Activated naive CD4-positive, alpha-beta T cell (primary cell): ENCODE results near the gene GLP1R.

Experiments used
- DNase-seq, 4 experiments: peaks; one replicate each; lab custom pipeline; 2025; lab: John Stamatoyannopoulos, UW

GLP1R gene

DNA sequence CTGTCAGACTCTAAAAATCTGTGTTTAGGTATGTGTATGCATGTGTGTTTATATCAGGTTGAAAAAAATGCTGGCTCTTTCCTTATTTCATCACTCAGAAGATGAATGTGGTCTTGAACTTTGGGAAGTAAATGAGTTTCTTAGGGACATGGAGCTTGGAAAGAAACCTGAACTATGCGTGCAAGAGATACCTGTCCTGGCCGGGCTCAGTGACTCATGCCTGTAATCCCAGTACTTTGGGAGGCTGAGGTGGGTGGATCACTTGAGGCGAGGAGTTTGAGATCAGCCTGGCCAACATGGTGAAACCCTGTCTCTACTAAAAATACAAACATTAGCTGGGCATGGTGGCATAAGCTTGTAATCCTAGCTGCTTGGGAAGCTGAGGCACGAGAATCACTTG is 4.4 kb upstream of the GLP1R start:
- DNase-seq = no peak

DNA sequence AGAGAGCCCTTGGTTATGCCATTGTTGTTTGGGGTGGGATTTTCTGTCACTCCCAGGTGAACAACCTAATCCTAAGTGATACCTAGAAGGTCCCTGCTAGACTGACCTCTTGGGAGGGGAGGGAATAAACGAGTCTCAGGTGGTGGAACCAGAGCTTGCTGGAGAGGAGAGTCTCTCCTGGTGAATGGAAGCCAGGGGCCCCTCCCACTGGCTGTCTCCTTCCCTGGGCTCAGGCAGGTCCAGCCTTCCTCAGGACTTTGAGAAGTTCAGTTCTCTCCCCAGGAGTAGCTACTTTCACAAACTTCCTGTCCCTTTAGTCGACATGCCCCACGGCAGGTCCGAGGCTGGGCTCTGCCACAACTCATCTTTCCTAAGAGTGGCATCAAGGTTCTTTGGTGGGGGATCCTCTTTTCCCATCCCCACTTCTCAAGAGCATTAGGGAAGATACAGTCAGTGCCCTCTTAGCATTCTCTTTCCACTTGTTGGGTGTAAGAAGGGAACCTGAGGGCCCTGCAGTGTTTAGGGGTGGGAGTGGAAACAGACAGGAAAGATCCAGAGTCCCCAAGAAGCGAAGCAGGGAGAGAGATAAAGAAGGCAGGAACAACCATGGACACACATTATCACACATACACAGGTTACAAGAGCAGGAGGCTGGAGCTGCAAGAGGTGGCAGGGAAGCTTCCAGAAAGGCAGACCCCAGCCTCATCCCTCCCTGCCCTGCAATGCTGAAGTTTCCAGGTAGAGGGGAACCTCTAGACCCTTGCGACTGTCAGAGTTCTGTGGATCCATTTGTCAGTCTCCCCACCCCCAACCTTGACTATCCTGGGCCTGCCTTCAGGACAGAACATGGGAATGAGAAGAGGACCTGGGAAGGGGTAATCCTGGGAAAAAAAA is 900 bp upstream of the GLP1R start:
- DNase-seq = no peak

DNA sequence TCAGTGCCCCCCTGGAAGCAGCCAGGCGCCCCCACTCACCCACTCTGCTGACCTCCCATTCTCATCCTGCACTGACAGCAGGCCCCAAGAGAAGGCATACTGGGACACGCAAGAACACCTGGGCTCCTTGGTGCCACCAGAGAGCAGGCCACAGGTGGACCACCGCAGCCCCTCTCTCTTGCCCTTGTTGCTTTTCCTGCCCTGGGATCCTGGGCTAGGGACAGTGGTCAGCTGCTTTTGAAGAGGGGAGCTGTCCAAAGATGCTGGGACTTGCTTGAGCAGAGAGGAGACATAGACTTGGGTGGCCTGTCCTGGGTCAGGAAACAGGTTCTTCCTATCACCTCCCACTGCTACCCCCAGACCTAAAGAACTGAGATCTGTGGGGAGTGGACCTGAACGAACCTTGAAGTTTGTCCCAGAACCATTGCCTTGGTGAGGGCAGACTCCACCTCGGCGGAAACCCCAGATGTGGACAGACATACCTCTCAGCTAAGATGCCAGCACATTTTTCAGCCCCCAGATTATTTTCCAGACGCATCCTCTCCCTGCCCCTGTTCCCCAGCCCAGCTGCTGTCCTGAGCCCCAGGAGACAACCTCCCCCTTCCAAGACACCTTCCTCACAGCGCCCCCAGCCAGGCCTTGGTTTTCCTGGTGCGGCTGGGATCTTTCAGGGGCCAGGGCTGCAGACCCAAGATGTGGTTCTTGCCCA is 1.1 kb downstream of the GLP1R start:
- no peak for DNase-seq

DNA sequence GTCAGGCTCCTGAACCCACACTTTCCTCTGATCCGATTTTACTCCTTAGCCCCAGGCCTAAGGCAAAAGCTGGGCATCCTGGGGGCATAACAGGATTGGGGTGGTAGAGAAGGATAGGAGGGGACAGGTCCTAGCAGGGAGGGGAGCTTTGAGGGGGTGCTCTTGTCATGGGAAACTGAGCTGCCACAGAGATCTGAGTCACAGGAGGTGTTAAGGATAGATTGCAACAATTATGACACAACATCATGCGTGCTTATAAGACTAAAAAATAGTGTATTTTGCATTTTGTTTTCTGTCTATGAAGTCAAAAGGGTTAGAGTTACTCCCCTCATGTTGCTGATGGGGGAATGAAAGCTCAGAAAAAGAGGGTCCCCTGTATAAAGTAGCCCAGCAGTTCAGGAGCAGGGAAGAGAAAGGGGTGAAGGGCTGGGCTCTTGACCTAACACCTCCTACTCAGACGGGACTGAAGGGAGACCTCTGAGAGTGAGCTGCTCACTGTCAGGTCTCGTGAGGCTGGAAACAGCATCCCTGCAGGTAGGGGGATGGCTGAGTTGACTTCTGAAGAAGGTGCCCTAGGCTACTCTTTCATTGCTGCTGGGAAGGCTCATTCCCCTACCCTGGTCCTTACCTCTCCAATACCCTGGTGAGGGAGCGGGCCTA is 2.0 kb downstream of the GLP1R start:
- DNase-seq = no peak

DNA sequence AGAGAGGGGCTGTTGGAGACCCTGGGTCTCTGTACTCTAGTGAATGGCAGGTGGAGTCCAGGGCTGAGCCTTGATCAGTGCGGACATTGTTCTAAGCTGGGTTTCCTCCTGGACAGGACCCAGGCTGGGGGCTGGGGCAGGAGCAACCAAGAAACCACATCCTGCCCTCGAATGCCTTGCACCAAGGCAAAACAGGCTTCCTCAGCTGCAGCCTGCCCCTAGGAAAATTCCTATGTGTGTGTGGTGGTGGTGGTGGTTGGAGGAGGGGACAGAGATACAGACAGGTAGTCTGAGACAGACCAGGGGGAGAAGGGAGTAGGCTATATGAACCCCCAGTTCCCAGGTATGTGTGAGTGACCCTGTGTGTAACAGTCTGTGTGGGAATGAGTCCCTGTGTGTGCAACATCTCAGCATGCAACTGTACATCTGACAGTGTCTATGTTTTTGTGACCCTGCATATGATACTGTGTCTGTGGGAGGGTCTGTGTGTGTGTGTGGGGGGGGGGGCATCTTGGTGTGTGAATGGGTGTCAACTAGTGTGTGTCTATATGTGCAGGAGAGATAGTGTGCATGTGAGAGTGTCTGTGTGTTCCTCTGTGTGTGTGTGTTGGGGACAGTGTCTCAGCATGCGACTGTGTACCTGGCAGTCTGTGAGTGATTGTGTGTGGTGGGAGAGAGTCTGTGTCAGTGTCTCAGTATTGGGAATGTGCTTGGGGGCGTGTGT is 3.0 kb downstream of the GLP1R start:
- DNase-seq = no peak

DNA sequence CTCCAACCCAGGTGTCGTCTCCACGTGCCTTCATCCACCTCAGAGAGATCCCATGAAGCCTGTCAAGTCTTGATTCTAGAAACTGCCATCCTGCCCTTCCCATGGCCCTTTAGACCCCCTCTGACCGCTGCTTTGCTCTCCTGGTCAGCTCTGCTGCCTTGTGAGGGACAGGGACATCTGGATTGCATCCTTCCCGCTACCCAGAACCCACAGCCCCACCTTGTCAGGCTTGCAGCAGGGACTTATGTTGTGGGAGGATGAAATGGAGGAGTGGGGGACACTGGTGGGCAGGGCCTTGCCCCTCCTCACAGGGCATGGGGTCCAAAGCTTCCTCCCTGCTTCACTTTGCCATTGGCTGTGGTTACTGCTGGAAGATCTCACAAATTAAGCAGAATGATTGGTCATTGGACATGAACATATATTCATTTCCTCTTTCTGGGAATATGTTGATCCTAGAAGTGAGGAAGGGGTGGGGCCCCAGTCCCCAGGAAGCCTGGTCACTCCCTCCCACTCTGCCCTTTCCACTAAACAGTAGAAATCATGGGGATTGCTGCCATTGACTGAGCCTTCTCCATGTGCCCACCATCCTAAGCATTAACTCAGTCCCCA is 4.5 kb downstream of the GLP1R start:
- DNase-seq = no peak

DNA sequence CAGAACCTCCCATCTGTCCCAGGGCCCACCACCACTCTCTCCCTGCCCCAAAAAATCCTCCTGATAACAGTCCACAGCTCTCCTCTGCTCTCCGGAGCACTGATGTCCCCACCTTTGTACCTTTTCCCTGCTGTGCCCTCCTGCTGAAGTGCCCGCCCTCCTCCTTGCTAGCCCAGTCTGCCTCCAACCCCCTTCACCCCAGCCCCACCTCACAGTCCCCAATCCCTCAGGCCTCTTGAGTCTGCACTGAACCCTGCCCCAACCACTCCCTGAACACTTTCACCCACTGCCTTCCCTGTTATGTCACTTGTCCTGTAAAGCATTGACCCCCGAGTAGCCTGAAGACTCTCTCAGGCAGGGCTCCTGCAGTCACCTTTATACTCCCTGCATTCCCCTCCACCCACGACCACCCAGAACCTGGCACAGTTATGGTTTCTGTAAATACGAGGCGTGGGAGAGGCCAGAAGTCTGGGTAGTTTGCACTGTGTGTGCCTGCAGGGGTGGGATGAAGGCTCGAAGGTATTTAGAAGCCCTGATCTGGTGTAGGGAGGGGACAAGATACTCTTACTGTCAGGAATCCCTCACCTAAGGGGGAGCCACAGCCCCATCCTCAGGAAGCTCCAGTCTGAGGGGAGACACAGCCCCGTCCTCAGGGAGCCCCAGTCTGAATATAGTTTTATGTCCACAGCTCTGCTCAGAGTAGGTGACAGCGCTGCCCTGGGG is 5.4 kb downstream of the GLP1R start:
- DNase-seq = no peak

DNA sequence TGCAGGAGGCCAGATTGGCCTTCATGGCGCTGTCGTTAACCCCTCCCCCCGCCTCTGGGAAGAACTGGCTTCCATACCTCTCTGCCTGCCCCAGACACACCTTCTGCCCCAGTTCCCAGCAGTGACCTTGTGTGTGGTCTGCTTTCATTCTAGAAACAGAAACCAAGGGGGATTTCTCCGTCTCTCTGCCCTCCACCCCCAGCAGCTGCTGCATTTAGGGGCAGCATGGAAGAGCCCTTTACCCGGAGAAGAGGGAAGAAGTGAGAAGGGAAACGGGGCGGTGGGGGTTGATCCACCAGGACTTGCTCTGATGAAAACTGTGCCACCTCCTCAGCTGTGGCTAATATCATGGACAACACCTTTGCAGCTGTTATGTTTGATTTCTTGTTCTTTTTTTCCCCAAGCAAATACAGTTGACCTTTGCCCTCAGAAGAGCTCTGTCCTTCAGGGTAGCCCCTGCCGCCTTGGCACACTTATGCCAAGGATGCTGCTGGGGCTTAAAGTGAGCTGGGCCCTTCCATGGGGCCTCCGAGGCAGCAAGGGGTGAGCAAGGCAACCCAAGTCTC is 6.1 kb downstream of the GLP1R start:
- no peak for DNase-seq

DNA sequence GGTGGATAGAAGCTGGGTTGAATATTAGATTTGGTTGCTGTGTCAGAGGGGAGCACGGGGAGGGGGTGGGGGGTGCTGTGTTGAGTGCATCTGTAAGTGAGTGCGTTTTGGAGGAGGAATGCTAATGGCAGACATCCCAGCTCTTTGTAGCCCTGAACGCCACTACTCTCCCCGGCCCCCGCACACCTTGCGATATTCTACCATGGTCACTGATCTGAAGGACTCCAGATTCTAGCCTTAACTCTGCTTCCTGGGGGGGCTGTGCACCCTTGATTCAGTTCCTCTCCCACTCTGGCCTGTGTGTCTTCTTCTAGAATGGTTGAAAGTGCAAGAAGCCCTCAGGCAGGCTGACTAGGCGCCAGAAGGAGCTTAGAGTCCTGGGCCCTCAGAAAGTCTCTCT is 7.1 kb downstream of the GLP1R start:
- no peak for DNase-seq

DNA sequence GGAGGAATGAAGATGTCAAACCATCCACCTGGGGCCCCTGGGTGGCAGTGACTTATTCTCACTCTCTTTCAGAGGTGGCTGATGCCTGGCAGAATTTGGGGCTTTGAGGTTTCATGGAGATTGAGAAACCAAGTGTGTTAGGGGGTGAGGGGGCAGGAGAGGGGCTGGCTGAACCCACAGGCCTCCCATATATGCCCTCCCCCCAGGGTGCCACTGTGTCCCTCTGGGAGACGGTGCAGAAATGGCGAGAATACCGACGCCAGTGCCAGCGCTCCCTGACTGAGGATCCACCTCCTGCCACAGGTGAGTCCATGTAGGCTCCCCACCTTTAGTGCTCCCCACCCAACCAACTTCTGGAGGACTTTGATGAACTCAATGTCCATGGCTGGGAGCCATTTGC is 7.6 kb downstream of the GLP1R start:
- no peak for DNase-seq

DNA sequence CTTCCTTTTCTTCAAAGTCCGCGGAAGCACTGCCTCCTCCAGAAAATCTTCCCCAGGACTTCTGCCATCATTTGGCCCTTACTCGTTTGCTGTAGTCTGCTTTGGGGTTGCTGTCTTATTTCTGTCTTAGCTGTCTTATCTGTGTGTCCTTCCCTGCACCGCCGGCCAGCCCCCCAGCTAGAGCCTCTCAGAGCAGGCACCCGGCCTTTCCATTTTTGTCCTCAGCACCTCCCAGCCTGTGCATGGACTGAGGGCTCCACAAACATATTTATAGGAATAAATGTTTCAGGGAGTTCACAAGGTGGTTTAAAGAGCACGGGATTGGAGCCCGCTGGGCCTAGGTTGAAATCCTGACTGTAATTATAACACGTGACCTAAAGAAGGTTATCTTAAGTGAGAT is 8.1 kb downstream of the GLP1R start:
- DNase-seq = no peak

DNA sequence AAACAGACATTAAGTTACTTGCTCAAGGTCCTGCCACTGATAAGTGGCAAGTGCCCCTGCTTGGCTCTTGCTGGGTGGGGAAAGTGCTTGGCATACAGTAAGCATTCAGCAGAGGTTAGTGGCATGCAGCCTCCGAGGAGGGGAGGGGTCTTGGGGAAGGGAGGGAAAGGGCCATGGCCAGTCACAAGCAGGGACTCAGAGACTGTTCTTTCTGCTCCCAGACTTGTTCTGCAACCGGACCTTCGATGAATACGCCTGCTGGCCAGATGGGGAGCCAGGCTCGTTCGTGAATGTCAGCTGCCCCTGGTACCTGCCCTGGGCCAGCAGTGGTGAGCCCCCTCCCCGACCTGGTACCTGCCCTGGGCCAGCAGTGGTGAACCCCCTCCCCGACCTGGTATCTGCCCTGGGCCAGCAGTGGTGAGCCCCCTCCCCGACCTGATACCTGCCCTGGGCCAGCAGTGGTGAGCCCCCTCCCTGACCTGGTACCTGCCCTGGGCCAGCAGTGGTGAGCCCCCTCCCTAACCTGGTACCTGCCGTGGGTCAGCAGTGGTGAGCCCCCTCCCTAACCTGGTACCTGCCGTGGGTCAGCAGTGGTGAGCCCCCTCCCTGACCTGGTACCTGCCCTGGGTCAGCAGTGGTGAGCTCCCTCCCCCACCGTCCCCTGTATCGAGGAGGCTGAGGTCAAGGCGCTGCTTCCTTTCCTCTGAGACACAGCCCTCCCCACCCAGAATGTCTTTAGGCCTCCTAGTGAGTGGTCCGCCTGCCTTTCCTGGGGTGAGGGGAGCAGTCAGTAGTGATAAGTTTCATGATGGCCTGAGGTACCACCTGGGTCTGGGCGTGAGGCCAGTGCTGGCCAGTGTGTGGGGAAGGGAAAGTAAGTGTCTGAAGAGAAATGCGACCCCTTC is 8.9 kb downstream of the GLP1R start:
- no peak for DNase-seq

DNA sequence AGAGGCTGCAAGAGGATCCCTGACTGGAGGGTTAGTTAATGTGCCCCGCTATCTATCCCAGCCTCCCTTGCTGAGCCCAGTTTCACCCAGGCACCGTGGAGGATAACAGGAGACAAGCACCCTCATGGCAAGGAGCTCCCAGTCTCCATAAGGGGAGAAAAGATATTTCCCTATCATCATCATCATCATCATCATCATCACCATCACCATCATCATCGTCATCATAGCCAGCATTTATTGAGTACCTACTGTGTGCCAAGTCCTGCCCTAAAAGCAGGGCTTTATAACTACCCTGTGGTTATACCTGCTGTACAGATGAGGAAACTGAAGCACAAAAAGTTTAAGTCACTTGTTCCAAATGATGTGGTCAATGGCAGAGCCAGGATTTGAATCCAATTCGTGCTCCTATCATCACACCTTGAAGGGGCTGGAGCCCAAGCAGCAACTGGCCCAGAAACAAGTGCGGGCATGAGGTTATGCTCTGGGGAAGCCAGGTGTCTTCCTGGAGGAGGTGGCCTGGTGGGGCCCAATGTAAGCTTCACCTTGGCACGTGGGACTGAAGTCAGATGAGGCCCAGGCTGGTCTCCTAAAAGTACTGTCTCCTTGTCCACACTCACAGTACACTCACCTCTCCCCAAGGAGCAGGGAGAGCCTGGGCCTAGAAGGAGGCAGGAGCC is 10.0 kb downstream of the GLP1R start:
- DNase-seq = no peak

DNA sequence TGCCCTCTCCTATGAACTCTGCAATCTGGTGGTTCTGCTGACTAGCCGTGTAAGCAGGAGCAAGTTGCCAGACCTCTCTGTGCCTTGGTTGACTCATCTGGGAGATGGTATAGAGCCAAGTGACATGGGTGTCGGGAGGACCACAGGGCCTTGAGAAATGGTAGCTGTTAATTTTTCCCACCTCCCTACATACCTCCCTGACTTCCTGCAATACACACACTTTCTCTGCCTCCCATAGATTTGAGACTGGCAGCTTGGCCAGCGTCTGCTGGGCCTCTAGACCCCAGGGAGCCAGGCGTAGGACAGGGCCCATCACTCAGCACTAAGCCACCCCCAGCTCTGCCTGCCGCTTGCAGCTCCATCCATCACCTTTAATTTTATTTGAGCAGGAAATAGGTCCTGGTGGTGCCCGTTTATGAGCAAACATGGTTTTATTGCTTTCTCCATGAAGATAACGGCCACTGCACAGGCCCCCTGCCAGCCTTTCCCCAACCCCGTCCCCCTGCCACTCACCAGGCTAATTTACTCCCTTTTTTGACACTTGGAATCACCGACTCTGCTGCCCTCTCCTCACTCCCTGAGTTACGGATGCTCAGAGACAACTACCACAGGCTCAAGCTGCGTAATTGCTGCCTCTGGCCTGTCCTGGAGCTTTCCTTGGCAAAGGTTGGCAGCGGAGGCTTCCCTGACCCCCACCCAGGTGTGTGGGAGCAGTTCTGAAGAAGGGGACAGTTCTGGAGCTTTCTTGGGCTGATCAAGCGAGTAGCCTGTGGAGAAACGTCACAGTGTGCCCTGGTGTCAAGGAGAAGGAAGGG is 11.1 kb downstream of the GLP1R start:
- DNase-seq = no peak

DNA sequence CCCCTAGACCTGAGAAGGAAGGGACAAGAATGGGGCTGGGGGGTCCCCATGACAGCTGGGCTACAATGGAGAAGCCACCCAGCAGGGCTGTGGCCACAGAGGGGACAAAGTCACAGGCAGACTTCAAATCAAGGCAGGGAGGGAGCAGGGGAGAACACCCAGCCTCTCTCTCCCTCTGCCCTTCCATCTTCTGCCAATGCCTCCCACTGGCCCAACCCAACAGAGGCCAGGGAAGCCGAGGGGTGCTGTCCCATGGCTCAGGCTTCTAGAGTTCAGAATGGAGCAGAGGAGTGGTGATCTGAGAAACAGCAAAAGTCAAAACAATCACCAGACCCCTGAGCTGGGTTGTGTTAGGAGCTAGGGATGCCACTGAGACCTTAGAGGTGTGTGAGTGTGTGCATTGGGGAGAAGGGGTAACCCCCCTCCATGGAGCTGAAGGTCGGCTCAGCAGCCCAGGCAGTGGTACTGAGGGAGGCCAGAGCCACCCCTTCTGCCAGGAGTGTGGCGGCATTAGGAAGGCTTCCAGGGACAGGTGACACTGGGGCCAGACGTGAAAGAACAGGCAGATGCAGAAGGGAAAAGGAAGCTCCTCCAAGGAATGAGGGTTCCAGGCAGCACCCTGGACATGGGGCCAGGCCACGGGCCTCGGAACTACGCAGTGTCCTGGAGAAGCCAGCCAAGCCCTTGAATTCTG is 12.0 kb downstream of the GLP1R start:
- no peak for DNase-seq

DNA sequence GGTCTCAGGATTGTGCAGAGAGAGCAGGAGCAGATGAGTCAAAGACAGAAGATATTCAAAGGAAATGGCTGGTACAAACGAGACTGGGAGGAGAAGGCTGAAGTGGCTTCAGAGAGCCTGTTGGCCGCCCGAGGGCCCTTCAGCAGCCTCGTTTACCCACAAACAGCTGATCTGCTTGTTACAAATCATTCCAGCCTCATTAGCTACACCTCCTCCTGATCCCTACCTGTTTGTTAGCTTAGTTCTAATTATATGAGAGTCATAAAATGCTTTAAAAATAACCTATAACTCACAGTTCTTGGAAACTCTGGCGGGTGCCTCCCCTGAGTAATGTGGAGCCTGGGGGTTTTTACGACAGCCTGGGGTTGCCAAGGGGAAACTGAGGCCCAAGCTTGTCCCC is 12.6 kb downstream of the GLP1R start:
- no peak for DNase-seq

DNA sequence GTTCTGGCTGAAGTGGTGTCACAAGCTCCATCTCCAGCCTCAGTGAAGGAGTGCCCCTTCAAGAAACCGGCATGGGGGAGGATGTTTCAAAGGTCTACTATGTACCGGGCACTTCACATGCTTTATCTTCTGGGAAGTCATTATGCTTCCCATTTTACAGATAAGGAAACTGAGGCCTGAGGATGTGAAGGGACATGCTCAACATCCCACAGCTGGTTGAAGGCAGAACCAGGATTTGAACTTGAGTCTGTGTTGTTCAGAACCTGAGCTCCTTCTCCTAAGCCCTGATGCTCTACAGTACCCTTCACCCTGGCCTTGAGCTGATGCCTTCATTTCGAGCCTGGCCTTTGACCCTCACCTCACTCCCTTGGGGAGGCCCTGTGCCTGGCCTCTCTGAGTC is 13.0 kb downstream of the GLP1R start:
- no peak for DNase-seq
